Right cardiac atrium (tissue), 5 donors: ENCODE results near the gene PVALB. TPM values are rescaled to one million over a fixed set of nuclear protein-coding genes. Genes with fewer than 3 reads are reported as not detected.
"Not testable (repeated sequence)": the region's sequence is repeated elsewhere in the genome, so short reads cannot be mapped to it uniquely, and the experiment has no call there.

Experiments used
- ATAC-seq, 2 donors: fragments of 200-7000 bp; cut with Tn5 transposase; one replicate each; pipeline versions ENCODE4 v1.8.0 to v1.9.1; 2020; ENCODE audit warnings: moderate library complexity in 2 of 2, mild to moderate bottlenecking in 1 of 2
- DNase-seq, 3 donors: peaks; one replicate each; pipeline ENCODE4 v3.0.0-alpha.2; 2020
- H3K27ac ChIP-seq: one replicate; pipeline ENCODE4 v1.5.1; 2013; ENCODE audit warnings: mild to moderate bottlenecking, low read length, control low read depth, moderate library complexity
- H3K27me3 ChIP-seq: one replicate; pipeline ENCODE4 v1.6.1; 2013; ENCODE audit not compliant: control insufficient read depth, insufficient read depth
- H3K4me1 ChIP-seq: one replicate; pipeline ENCODE4 v1.6.1; 2013; ENCODE audit warnings: low read length; ENCODE audit not compliant: control insufficient read depth, insufficient read depth
- H3K4me3 ChIP-seq: one replicate; pipeline ENCODE4 v1.5.1; 2013; ENCODE audit warnings: low read length, control low read depth
- H3K9me3 ChIP-seq: one replicate; pipeline ENCODE4 v1.6.1; 2013; ENCODE audit warnings: low read length; ENCODE audit not compliant: control insufficient read depth
- WGBS: extraction: QIAGEN DNeasy Blood & Tissue Kit; methylation state at CpG from one replicate; pipeline ENCODE4 v1.1.7; 2013; 5-methylcytosine and 5-hydroxymethylcytosine counted together
- intact Hi-C, 4 donors: fragments of 100-400 bp; cut with DNase I; formaldehyde crosslinking; loops; one replicate each; pipeline versions ENCODE4 v1.11.0 to v1.14.0; 2022 to 2023
- polyA plus RNA-seq: library from polyadenylated mRNA; stranded (reverse); fragments of 200-250 nt; gene quantifications from one replicate; pipeline ENCODE4 v1.2.3, GENCODE V29; 2013
- total RNA-seq, 4 donors: library from RNA; stranded (reverse); fragmentation: NEBNext Ultra II Directional; extraction: Animal tissue kit (Norgen Biotek cat#: 25700); gene quantifications; one replicate each; pipeline ENCODE4 v1.2.1, GENCODE V29; 2021
- donor health status: healthy with polysubstance abuse.
- donor health status: DM: no; HTN: yes; CAD: no.
- donor health status: DM: no; HTN: no; CAD: no.
- donor health status: DM: no; HTN: yes; CAD: no; lungs with severe emphysema.
- donor health status: DM: yes; HTN: yes; CAD: no.

The PVALB gene
- total and polyA plus RNA-seq, 5 donors: not detected

DNA sequence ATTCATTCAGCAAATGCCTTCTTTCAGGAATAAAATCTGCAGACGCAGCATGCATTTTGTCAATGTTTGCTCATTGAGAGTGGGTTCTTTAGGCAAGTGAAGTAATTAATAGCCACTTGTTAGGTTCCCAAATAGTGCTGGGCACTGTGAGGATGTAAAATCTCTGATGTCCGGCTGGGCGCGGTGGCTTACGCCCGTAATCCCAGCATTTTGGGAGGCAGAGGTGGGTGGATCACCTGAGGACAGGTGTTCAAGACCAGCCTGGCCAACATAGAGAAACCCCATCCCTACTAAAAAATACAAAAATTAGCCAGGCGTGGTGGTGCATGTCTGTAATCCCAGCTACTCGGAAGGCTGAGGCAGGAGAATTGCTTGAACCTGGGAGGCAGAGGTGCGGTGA lies 62.0 kb downstream of the PVALB start:
- H3K9me3 ChIP-seq, H3K4me3 ChIP-seq, intact Hi-C loops, DNase-seq, H3K27ac ChIP-seq, H3K4me1 ChIP-seq, H3K27me3 ChIP-seq, ATAC-seq: not testable (repeated sequence)
- 93% methylated on average over 9 of the region's 9 CpGs for WGBS

DNA sequence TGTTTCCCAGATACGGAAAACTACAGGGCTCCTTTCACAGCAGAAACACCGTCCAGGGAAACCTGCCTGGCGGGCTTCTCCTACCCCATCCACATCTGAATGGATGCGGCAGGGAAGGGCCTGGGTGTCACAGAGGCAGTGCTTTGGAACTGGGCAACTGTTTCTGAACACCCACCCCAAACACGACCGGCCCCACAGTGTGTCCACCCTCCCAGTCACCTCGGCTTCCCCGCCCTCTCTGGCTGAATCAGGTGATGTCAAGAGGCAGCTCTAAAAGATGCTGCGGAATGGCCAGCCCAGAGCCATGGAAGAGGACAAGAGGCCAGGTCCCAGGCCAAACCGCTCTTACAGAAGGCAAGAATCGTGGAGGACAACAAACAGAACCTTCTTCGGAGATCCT lies 62.9 kb downstream of the PVALB start:
- Histone ChIP-seq H3K27me3 (no peaks in the 10 kb centered on the region), H3K4me3 (no peak overlapping the region), H3K9me3 (no peaks in the 10 kb centered on the region), H3K4me1 (no peaks in the 10 kb centered on the region), H3K27ac (no peak overlapping the region)
- intact Hi-C loops: no loop called here
- DNase-seq (no peak), ATAC-seq (no peak)
- 81% methylated on average over 12 of the region's 12 CpGs for WGBS

DNA sequence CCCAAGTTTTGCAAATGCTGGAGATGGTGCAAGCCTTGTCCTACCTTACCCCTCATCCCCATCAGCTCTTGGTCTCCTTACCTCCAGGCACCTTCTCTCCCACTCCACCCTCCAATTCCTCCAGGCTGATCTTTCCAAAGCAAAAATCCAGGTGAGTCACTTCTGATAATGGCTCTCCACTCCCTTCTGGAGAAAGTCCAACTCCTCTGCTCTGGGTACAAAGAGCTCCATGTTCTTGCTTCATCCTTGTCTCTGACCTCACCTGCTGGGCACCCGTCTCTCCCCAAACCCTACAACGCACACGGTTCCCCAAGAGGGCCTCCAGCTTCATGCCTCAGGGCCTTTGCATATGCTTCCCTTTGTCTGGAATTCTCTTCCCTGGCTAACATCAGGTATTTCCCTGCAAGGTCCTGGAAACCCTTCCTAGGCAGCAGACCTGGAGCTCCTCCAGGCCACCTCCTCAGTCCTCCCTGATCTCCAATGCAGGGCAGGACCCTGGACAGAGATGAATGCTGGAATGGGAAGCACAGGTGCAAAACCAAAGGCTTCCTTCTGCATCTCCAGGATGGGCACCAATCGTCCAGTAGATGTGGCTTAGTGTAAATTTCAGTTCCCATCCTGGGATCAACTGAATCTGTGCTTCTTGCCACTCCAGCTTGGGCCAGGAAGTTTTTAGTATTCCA lies 63.6 kb downstream of the PVALB start:
- Histone ChIP-seq H3K27ac (no peak overlapping the region), H3K9me3 (no peaks in the 10 kb centered on the region), H3K4me3 (no peak overlapping the region), H3K27me3 (no peaks in the 10 kb centered on the region), H3K4me1 (no peaks in the 10 kb centered on the region)
- DNase-seq (no peak), ATAC-seq (no peak)
- intact Hi-C loops: no loop called here
- 67% methylated on average over 4 of the region's 4 CpGs for WGBS

Other genes with a start within 250 kb of the PVALB start
- not detected for gene CACNG2, start 113.3 kb downstream of the PVALB start, total RNA-seq
- gene CACNG2, start 113.3 kb downstream of the PVALB start, polyA plus RNA-seq: not detected
- gene IFT27, start 40.9 kb downstream of the PVALB start, total RNA-seq: 10 to 100 TPM; 24.1 to 37.6 (median 32.3) TPM
- 32.5 TPM for gene IFT27, start 40.9 kb downstream of the PVALB start, polyA plus RNA-seq
- 1 to 10 TPM; 3.1 to 6.9 (median 6.6) TPM for gene NCF4, start 44.0 kb upstream of the PVALB start, total RNA-seq
- gene NCF4, start 44.0 kb upstream of the PVALB start, polyA plus RNA-seq: 3.6 TPM
- gene CSF2RB, start 96.6 kb upstream of the PVALB start, total RNA-seq: 1 to 10 TPM; 1.8 to 2.6 (median 2.3) TPM
- gene CSF2RB, start 96.6 kb upstream of the PVALB start, polyA plus RNA-seq: 0.75 TPM
- gene TST, start 202.4 kb upstream of the PVALB start, total RNA-seq: 10 to 100 TPM; 31.7 to 53.6 (median 36.6) TPM
- 67.9 TPM for gene TST, start 202.4 kb upstream of the PVALB start, polyA plus RNA-seq
- gene MPST, start 202.7 kb upstream of the PVALB start, total RNA-seq: 10 to 100 TPM; 49.6 to 65.7 (median 54.2) TPM
- gene MPST, start 202.7 kb upstream of the PVALB start, polyA plus RNA-seq: 93.0 TPM
- 10 to 100 TPM; 24.8 to 37.8 (median 32.2) TPM for gene KCTD17, start 234.7 kb upstream of the PVALB start, total RNA-seq
- gene KCTD17, start 234.7 kb upstream of the PVALB start, polyA plus RNA-seq: 34.4 TPM